CD4-positive, alpha-beta T cell treated with Interleukin-21 for 1 hour (primary cell): ENCODE measurements around the gene TSHZ1.
"Not testable (repeated sequence)": the region's sequence is repeated elsewhere in the genome, so short reads cannot be mapped to it uniquely, and the experiment has no call there.

ENCODE experiments used
- DNase-seq: peaks from one replicate; pipeline ENCODE4 v3.0.0-alpha.2; 2020

TSHZ1 gene

GRCh38 chr18:75317300-75317699, 106.7 kb downstream of the TSHZ1 start:
- DNase-seq: no peak

DNA sequence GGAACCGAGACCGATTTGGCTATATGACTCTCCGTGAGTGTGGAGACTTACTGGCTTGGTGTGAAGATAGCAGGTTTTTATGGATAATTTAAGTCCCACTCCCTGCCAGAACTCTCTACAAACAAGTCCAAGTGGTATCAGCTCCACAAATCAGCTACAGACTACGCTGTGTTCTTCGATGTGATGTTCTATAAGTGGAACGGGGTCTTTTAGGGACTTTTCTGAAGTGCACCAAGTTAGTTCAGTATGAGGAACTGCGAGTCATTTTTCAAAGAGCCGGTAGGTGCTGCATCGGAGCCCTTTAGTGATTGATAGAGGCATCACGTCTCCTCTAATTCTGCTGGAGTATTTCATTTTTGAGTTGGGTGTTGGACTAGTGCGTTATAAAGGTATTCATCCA, 107.1 kb downstream of the TSHZ1 start:
- DNase-seq: no peak

DNA sequence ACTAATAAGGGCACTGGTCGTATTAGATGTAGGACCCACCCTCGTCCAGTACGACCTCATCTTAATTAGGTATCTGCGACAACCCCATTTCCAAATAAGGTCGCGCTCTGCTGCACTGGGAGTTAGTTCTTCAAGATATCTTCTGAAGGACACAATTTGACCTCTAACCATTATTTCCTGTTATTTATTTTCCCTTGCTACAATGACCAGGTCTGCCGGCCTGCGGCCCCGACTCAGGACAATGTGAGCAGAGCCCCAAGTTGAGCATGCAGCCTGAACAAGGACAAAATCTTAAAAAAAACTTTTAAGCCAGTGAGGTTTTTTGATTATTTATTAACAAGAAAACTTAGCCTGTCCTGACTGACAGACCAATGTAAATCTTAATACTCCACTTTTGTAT, 109.3 kb downstream of the TSHZ1 start:
- DNase-seq: no peak

DNA sequence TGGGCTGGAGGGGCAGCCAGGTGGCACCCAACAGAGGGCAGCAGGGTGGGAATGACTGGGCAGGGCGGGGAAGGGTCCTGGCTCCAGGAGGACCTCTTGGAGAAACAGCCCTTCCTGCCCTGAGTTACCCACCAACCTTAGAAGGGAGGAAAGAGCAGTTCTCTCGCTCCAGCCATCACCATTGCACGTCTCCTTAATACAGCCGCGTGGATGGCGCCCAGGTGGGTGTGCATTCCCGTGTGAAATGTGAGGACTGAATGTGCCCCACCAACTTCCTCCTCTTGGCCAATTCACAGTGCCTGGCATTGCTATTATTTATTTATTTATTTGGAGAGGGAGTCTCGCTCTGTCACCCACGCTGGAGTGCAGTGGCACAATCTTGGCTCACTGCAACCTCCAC, 109.9 kb downstream of the TSHZ1 start:
- DNase-seq: no peak

GRCh38 chr18:75321431-75321830, 110.8 kb downstream of the TSHZ1 start:
- DNase-seq: no peak

GRCh38 chr18:75322206-75322605, 111.6 kb downstream of the TSHZ1 start:
- DNase-seq: no peak

DNA sequence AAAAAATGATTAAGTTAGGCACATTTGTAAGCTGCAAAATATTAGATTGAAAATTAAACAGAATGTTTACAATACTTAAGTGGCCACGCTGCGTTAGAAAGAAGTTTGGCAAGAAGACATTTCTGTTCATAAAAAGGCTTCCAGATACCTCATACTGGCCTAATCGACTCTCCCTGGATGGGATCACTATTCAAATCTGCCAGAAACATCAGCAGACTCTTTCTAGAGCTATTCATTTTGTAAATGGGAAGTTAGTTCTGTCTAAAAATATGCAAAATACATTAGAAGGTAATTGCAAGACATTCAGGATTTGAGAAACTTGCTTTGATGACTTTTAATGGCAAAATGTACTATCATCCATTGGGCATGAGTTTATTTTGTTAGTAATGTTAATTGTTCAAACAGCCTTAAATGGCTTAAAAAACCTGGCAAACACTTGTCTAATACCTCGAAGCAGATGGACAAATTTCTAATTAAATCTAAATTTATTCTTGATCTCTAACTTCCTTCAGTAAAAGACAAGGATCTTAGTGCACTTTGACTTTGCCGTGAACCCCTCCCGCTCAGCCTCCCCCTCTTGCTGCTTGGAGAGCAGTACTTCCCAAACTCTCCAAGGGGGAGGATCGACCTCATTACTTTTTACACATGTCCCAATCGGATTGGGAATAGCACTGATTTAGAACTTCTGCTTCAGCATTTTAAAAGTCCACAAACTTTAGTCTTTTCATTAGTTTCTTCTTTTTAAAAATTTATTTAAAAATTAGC, 113.4 kb downstream of the TSHZ1 start:
- DNase-seq: no peak

DNA sequence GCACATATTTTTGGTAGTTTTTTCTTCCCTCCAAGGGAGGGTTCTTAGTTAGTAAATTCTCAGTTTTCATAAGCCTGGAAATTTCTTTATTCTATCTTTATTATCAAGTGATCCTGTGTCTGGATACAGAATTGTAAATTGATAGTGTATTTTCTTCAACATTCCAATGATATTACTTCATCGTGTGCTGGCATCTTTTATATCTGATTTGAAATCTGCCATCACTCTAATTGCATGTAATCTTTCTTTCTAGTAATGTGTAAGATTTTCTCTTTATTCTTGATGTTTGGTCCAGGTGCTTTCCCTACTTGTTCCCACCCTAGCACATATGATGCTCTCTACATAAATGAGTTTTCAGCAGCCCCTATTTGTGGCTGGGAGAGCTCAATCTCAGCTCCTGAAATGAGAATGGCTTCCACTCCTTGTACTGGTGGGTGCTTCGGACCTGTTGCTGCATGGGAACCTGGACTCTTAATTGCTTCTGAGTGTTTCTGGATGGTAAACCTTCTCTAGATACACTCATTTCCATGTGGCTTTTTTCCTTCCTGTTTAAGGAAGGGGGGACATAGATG, 114.2 kb downstream of the TSHZ1 start:
- DNase-seq: no peak

GRCh38 chr18:75329753-75330152, 119.2 kb downstream of the TSHZ1 start:
- DNase-seq: not testable (repeated sequence)

GRCh38 chr18:75330308-75330707, 119.7 kb downstream of the TSHZ1 start:
- no peak for DNase-seq

DNA sequence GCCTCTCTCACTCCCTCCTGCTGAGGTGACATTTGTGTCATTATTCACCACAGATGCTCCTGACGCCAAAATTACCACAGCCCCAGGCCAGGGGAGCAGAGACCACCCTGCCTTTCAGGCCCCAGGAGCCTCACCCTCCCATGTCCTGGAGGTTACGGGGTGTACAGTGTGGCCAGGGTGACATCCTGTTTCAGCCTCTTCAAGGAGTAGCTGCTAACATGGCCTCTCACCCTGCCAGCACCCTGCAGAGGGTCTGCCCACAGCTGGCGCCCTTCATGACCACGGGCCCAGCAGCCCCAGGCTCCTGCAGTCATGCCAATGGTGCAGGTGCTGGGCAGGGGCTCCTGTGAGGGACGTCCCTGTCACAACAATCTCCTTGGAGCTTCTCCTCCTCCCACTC, 124.3 kb downstream of the TSHZ1 start:
- no peak for DNase-seq

DNA sequence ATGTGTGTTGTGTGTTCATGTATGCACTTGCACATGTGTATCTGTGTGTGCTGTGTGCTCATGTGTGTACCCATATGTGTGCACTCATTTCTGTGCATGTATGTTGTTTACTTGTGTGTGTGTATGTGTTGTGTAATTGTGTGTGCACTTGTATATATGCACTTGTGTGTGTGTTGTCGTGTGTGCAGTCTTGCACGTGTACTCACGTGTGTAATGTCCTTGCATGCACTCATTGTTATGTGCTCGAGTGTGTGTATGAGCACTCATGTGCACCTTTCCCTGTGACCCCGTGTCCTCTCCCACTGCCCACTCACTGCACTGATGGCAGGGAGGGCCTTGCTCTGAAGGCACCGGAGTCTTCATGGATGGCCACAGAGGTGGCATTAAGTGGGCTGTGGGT, 124.9 kb downstream of the TSHZ1 start:
- no peak for DNase-seq

GRCh38 chr18:75336767-75337166, 126.2 kb downstream of the TSHZ1 start:
- no peak for DNase-seq

- no peak for DNase-seq
These were observed 126.8 kb downstream of the TSHZ1 start for GRCh38 chr18:75337348-75337747.

- DNase-seq: no peak
These were observed 128.0 kb downstream of the TSHZ1 start for GRCh38 chr18:75338631-75339030.
